Smooth muscle cell (in vitro differentiated cells): Measurements from ENCODE around the gene IGSF22. TPM values are rescaled to one million over a fixed set of nuclear protein-coding genes. Genes with fewer than 3 reads are reported as not detected.
A peak's percentile ranks its signal among the peaks of the same experiment; 100 is the strongest.

ENCODE experiments used
- DNase-seq: peaks from one replicate; lab custom pipeline; 2025; ENCODE audit not compliant: unreplicated experiment; lab: John Stamatoyannopoulos, UW
- H2AFZ ChIP-seq: fragments of 200-600 bp; sonication (generic); 2 replicates; pipeline ENCODE4 v1.6.0; 2016; ENCODE audit warnings: antibody characterized with exemption, low read depth, mild to moderate bottlenecking
- H3F3A ChIP-seq: fragments of 200-600 bp; sonication (generic); 2 replicates; pipeline ENCODE4 v1.6.0; 2017; ENCODE audit warnings: antibody characterized with exemption, low read depth
- H3K27ac ChIP-seq: fragments of 200-600 bp; sonication (generic); 2 replicates; pipeline ENCODE4 v1.5.1; 2016; ENCODE audit warnings: low read depth, mild to moderate bottlenecking
- H3K27me3 ChIP-seq: fragments of 200-600 bp; sonication (generic); 2 replicates; pipeline ENCODE4 v1.6.1; 2016; ENCODE audit warnings: low read depth, mild to moderate bottlenecking
- H3K36me3 ChIP-seq: fragments of 200-600 bp; sonication (generic); 2 replicates; pipeline ENCODE4 v1.5.1; 2016; ENCODE audit warnings: low read depth
- H3K4me1 ChIP-seq: fragments of 200-600 bp; sonication (generic); 2 replicates; pipeline ENCODE4 v1.5.1; 2016; ENCODE audit warnings: low read depth
- H3K4me2 ChIP-seq: fragments of 200-600 bp; sonication (generic); 2 replicates; pipeline ENCODE4 v1.6.0; 2016; ENCODE audit warnings: mild to moderate bottlenecking
- H3K4me3 ChIP-seq: fragments of 200-600 bp; sonication (generic); 2 replicates; pipeline ENCODE4 v1.5.1; 2016; ENCODE audit warnings: mild to moderate bottlenecking
- H3K79me2 ChIP-seq: fragments of 200-600 bp; sonication (generic); 2 replicates; pipeline ENCODE4 v1.6.0; 2016; ENCODE audit warnings: low read depth, mild to moderate bottlenecking
- H3K9ac ChIP-seq: fragments of 200-600 bp; sonication (generic); 2 replicates; pipeline ENCODE4 v1.6.0; 2016; ENCODE audit warnings: low read depth
- H3K9me3 ChIP-seq: fragments of 200-600 bp; sonication (generic); replicated peaks from 2 replicates; pipeline ENCODE4 v1.5.1; 2016; ENCODE audit warnings: low read depth
- H4K20me1 ChIP-seq: fragments of 200-600 bp; sonication (generic); 2 replicates; pipeline ENCODE4 v1.6.0; 2016; ENCODE audit warnings: low read depth
- WGBS: methylation state at CpG from one replicate; pipeline ENCODE4 v1.1.7; 2016; ENCODE audit warnings: low lambda C conversion rate; 5-methylcytosine and 5-hydroxymethylcytosine counted together
- polyA plus RNA-seq: library from polyadenylated mRNA; unstranded; fragments of >200 nt; fragmentation: Nextera tagmentation; extraction: Ambion mirVana; gene quantifications from 2 replicates; pipeline ENCODE4 v1.2.1, GENCODE V29; 2016
- total RNA-seq: library from RNA; depleted of rRNA; stranded (reverse); fragments of >200 nt; gene quantifications from 2 replicates; pipeline ENCODE4 v1.2.3, GENCODE V29; 2014
- TF ChIP-seq, protein P1 (sequence below): fragments of 200-600 bp; sonication (generic); IDR thresholded peaks from 2 replicates; pipeline ENCODE4 v1.5.1; 2017; ENCODE audit warnings: borderline replicate concordance, mild to moderate bottlenecking, antibody characterized with exemption; ENCODE audit not compliant: insufficient read depth, poor library complexity, severe bottlenecking

IGSF22 gene
- total and polyA plus RNA-seq, 2 experiments from 2014 or later: not detected

DNA sequence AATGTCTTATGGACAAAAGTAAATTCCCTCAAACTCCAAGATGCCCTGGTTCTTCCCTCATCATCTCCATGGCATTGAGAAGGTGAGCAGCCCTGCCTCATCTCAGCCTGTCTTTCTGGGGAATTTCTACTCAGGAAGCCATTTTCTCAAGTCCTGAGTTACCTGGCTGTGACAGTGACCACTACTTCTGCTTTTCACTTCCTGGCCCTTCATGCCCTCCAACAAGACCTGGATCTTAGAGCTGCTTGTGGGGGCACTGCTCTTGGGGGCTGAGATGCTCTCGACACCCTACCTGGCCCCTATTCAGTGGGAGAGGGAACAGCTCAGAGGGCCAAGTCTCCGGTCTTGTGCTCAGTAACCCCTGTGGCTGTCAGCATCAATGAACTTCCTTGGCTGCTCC, 5.5 kb upstream of the IGSF22 start:
- Histone ChIP-seq H3K4me1 (no peaks in the 10 kb centered on the region), H3K79me2 (no peaks in the 10 kb centered on the region), H3K4me3 (no peak overlapping the region), H3K36me3 (no peaks in the 10 kb centered on the region), H3F3A (no peaks in the 10 kb centered on the region), H3K27me3 (no peaks in the 10 kb centered on the region), H3K27ac (no peak overlapping the region), H3K9me3 (no peaks in the 10 kb centered on the region), H3K9ac (no peak overlapping the region), H3K4me2 (no peak overlapping the region), H2AFZ (peak overlapping the region; percentile 11), H4K20me1 (no peaks in the 10 kb centered on the region)
- TF ChIP-seq, protein P1, sequence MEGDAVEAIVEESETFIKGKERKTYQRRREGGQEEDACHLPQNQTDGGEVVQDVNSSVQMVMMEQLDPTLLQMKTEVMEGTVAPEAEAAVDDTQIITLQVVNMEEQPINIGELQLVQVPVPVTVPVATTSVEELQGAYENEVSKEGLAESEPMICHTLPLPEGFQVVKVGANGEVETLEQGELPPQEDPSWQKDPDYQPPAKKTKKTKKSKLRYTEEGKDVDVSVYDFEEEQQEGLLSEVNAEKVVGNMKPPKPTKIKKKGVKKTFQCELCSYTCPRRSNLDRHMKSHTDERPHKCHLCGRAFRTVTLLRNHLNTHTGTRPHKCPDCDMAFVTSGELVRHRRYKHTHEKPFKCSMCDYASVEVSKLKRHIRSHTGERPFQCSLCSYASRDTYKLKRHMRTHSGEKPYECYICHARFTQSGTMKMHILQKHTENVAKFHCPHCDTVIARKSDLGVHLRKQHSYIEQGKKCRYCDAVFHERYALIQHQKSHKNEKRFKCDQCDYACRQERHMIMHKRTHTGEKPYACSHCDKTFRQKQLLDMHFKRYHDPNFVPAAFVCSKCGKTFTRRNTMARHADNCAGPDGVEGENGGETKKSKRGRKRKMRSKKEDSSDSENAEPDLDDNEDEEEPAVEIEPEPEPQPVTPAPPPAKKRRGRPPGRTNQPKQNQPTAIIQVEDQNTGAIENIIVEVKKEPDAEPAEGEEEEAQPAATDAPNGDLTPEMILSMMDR: no peak
- DNase-seq: no peak
- 92% methylated on average over 2 of the region's 2 CpGs for WGBS

GRCh38 chr11:18730020-18730419, 4.0 kb upstream of the IGSF22 start:
- H2AFZ ChIP-seq: no peak overlapping the region
- H3K4me2 ChIP-seq: no peak overlapping the region
- no peaks in the 10 kb centered on the region for H4K20me1 ChIP-seq
- H3K9me3 ChIP-seq: no peaks in the 10 kb centered on the region
- no peak for DNase-seq
- no peak overlapping the region for H3K27ac ChIP-seq
- H3K4me1 ChIP-seq: no peaks in the 10 kb centered on the region
- no peak overlapping the region for H3K4me3 ChIP-seq
- TF ChIP-seq, protein P1: no peak
- WGBS: 91% methylated on average over 9 of the region's 9 CpGs
- H3F3A ChIP-seq: no peaks in the 10 kb centered on the region
- H3K36me3 ChIP-seq: no peaks in the 10 kb centered on the region
- no peaks in the 10 kb centered on the region for H3K79me2 ChIP-seq
- no peaks in the 10 kb centered on the region for H3K27me3 ChIP-seq
- no peak overlapping the region for H3K9ac ChIP-seq

GRCh38 chr11:18729426-18729825, 3.4 kb upstream of the IGSF22 start:
- 95% methylated on average over 16 of the region's 16 CpGs for WGBS

GRCh38 chr11:18728658-18729057, 2.7 kb upstream of the IGSF22 start:
- H3K4me3 ChIP-seq: no peak overlapping the region
- no peak overlapping the region for H3K9ac ChIP-seq
- H3F3A ChIP-seq: no peaks in the 10 kb centered on the region
- no peaks in the 10 kb centered on the region for H3K36me3 ChIP-seq
- H4K20me1 ChIP-seq: no peaks in the 10 kb centered on the region
- 91% methylated on average over 13 of the region's 13 CpGs for WGBS
- H3K9me3 ChIP-seq: no peaks in the 10 kb centered on the region
- no peak overlapping the region for H2AFZ ChIP-seq
- no peak overlapping the region for H3K27ac ChIP-seq
- TF ChIP-seq, protein P1: no peak
- H3K79me2 ChIP-seq: no peaks in the 10 kb centered on the region
- H3K27me3 ChIP-seq: no peaks in the 10 kb centered on the region
- no peaks in the 10 kb centered on the region for H3K4me1 ChIP-seq
- H3K4me2 ChIP-seq: no peak overlapping the region
- DNase-seq: no peak

More at GRCh38 chr11:18729426-18729825, 3.4 kb upstream of the IGSF22 start:
- Histone ChIP-seq H4K20me1 (no peaks in the 10 kb centered on the region), H3K4me3 (no peak overlapping the region), H3K9me3 (no peaks in the 10 kb centered on the region), H3K36me3 (no peaks in the 10 kb centered on the region), H3K4me2 (no peak overlapping the region), H3K4me1 (no peaks in the 10 kb centered on the region), H2AFZ (no peak overlapping the region), H3K9ac (no peak overlapping the region), H3F3A (no peaks in the 10 kb centered on the region), H3K79me2 (no peaks in the 10 kb centered on the region), H3K27ac (no peak overlapping the region), H3K27me3 (no peaks in the 10 kb centered on the region)
- TF ChIP-seq, protein P1: no peak
- DNase-seq: no peak
